ENCODE measurements around the gene MB. TPM values are rescaled to one million over a fixed set of nuclear protein-coding genes. Genes with fewer than 3 reads are reported as not detected.

The MB gene
- total and polyA plus RNA-seq, 9 of the 15 experiments (the other 6 are each of a cell fraction or from before 2014, with no cell fraction given), result not detected

GRCh38 chr22:35648066-35649025 lies 31.2 kb upstream of the MB start, which contains the start of gene APOL6 (continued):
- TF ChIP-seq ATF4 (CRISPR knock-in tag; IDR thresholded peaks at IDR 0.05) (peak; percentile 91), CEBPG (CRISPR knock-in tag; IDR thresholded peaks at IDR 0.05) (peak; percentile 80), CEBPG (tag; conservative IDR thresholded peaks at IDR 0.05 in 1 of 2, IDR thresholded peaks at IDR 0.05 in 1 of 2) (peak; percentile 72 to 77; a peak in 3 of 4 replicates), ZNF551 (CRISPR knock-in tag; IDR thresholded peaks at IDR 0.05) (no peak), ZBTB40 (IDR thresholded peaks at IDR 0.05) (0 out of 2 replicates have a peak, but pooled peaks have one; percentile 41), ZBTB40 (CRISPR knock-in tag; IDR thresholded peaks at IDR 0.05) (no peak), NFXL1 (CRISPR knock-in tag; IDR thresholded peaks at IDR 0.05) (no peak), ZBTB9 (CRISPR knock-in tag; IDR thresholded peaks at IDR 0.05) (0 out of 2 replicates have a peak, but pooled peaks have one; percentile 19), BRD9 (IDR thresholded peaks at IDR 0.05; ENCODE audit: low read depth, partially characterized antibody) (peak; percentile 42), ZSCAN32 (CRISPR knock-in tag; IDR thresholded peaks at IDR 0.05) (0 out of 2 replicates have a peak, but pooled peaks have one; percentile 24), ATF7 (IDR thresholded peaks at IDR 0.05) (peak; percentile 66), JUN (IDR thresholded peaks at IDR 0.05; ENCODE audit: borderline replicate concordance, low read depth, low read length) (0 out of 2 replicates have a peak, but pooled peaks have one; percentile 11), JUN (CRISPR knock-in tag; IDR thresholded peaks at IDR 0.05; ENCODE audit: borderline replicate concordance) (no peak), KDM1A (IDR thresholded peaks at IDR 0.05) (no peak)
